Activated CD8-positive, alpha-beta memory T cell treated with anti-CD3 and anti-CD28 coated beads, Interleukin-2, amount 50 U/mL, for 4 hours (primary cell): ENCODE measurements around the gene RAB9A.
"Not testable (repeated sequence)": the region's sequence is repeated elsewhere in the genome, so short reads cannot be mapped to it uniquely, and the experiment has no call there.

Source experiments
- DNase-seq: peaks from one replicate; pipeline ENCODE4 v3.0.0-alpha.2; 2020

Gene RAB9A

DNA sequence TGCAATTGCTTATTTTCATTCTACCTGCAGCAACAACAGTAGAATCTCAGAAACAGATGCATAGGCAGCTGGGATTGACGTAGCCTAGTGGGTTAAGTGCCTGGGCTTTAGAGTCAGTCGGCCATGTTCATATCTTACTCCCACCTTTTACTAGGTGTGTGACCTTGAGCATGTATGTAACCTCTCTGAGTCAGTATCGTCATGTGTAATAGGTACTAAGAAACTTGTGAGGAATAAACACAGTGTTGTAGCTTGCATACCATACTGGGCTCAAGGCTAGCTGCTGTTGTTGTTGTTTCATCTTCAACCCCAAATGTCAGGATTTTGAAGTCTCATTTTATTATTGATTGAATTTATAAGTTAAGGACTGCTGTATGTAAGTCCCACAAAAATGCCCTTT, 14.2 kb downstream of the RAB9A start:
- DNase-seq = no peak

DNA sequence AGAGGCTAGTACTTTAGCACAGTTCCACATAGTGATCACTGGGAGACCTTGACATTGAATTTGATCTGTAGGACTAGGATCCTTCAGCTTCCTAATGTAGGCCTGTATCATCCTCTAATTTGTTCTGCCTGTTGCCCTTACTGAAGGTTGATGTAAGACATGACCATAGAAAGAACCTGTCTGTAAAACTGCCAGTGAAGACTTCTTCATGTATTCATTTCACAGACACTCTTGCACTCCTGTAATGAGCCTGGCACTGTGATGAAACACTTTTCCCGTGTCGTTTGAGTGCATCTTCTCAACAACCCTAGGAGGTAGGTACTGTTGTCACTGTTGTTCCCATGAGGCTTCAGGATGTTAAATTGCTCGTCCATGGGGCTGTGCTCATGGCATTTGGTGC, 14.7 kb downstream of the RAB9A start:
- no peak for DNase-seq

DNA sequence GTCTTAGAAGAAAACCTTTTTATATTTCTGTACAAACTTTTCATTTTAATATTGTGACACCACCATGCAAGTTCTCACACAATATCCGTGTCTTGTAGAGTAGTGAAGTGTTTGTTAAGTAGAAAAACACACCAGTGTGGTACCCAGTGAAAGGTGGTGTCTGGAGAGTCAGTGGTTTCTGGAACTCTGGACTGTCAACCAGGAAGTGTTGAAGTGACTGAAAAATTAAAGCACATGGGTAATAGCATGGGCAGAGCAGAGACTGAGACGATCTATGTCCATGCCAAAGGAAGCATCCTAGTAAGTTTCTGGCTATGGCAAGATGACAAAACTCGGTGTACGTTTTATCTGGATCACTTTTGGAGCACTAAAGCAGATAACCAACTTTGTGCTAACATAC, 22.2 kb downstream of the RAB9A start:
- no peak for DNase-seq

DNA sequence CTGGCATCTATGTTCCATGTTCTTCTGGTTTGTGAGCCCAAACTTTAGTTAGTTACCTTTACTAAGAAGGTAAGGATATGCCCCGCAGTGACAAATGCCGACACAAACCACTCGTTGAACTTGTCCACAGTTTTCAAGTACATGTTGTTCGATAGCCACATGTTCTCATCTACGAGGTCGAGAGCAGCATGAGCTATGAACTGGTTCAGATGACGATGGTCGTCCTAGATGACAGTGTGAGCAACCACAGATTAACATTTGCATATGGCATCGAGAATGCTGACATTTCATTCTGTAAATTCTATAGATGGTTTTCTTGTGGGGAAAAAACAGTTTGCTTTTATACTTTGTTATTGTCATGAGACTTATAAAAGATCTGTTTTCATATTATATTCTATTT, 27.5 kb downstream of the RAB9A start:
- no peak for DNase-seq

DNA sequence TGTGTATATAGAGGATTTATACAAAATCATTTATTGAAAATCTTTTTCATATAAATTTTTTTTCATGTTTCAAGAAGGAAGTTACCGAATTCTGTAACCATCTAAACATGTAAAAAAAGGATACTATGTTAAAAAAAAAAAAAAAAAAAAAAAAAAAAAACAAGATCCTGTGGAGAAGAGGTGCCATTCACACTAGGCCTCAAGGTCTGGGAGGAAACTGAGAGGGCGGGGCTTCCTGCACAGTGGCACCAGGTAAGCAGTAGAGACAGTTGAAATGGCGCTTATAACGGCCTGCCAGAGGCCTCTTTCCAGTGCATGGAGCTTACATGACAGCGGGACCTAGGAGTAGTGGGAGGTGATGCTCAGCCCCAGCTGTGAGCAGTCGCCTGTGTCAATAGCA, 28.0 kb downstream of the RAB9A start:
- DNase-seq = peak; percentile 26

DNA sequence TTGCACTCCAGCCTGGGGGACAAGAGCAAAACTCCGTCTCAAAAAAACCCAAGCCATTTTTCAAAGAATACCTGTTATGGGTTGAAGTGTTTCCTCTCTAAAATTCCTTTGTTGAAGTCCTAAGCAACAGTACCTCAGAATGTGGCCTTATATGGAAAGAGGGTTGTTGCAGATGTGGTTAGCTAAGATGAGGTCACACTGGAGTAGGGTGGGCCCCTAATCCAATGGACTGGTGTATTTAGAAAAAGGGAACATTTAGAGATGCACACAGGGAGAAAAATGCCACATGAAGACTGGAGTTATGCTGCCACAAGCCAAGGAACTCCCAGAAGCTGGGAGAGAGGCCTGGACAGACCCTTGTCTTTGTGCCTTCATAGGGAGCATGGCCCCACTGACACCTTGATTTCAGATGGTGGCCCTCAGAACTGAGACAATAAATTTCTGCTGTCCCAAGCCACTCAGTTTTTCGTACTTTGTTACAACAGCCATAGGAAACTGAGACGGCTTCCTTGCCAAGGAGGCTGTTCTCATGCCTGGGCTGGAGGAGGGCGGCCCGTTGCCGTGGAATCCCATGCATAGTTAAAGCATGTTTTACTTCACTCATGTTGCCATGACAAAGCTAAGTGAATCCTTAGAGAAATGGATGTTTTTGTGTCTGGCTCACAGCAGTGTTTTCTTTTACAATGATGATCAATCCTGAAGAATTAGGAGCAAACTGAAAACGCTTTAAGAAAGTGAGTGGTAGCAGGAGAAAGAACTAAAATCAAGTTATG, 29.0 kb downstream of the RAB9A start:
- DNase-seq = no peak

DNA sequence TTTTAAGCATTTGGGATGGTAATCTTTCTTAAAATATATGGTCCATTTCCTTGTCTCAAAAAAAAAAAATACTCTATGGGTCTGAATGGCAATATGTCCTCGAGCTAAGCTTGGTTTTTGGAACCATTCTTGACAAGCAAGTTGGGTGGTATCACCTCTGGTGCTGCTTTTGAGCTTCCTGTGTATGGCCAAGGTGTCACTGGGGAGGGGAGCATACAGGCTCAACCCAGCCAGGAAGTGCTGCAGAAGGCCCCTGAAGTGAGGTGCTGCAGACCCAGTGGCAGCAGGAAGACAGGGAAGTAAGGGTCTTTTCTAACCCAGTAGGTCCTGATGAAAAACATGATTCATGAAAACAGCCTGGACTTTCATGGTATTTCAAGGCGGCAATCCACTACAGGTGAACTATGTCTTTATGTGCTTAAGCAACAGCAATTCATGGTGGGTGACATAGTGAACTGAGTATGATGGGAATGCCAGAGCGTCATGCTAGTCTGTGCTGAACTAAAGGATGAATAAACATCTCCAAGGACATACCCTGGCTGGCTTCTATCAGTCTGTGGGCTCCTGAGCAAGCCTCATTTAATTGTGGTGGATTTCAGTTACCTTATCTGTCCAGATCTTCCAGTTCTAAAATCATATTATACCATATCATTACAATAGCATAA, 30.4 kb downstream of the RAB9A start:
- no peak for DNase-seq

DNA sequence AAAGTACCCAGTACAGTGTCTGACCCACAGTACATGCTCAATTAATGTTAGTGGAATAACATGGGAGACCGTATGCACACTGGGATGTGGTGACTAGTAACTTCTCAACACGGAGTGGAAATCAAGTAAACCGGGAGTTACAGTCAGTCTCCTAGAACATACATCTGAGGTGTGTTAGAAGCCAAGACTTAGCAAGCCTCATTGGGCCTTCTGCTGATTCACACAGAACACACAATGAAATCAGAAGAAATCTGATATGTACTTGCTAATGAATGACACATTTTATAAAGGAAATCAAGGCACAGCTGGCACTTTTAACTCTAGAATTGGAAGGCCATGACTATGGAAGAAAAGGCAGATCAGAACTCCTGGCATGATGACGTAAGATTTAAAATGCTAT, 32.4 kb downstream of the RAB9A start:
- no peak for DNase-seq

DNA sequence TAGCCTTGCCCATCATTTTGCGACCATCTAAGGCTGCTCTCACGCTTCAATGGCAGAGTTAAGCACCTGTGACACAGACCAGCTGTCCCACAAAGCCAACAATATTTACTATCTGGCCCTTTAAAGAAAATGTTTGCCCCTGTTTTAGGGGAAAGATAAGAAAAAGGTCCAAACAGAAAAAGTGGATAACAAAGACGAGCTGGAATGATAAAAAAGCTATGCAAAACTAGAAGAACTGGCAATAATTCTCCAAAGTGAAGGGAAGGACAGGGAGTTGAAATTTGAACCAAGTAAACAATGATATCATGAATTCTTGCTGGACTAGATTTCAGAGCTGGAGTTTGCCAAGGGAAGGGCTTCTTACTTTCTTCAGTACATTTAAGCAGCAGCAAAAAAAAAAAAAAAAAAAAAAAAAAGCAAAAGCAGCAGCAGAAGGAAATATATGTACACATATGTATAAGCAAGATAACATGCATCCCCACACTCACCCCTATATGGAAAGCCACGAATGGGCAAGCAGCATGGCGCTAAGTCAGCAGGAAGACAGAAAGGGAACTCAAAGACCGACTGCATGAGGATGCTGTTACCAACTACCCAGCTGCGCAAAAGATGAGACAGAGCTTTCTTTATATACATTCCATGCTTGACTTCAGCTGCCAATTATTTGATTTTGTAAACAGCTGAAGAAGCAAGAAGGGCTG, 33.0 kb downstream of the RAB9A start:
- no peak for DNase-seq

DNA sequence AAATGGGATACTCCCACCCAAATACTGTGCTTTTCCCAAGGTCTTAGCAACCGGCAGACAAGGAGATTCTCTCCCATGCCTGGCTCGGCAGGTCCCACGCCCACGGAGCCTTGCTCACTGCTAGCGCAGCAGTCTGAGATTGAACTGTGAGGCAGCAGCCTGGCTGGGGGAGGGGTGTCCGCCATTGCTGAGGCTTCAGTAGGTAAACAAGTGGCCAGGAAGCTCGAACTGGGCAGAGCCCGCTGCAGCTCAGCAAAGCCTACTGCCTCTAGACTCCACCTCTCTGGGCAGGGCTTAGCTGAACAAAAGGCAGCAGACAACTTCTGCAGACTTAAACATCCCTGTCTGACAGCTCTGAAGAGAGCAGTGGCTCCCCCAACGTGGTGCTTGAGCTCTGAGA, 36.0 kb downstream of the RAB9A start:
- peak; percentile 35 for DNase-seq

DNA sequence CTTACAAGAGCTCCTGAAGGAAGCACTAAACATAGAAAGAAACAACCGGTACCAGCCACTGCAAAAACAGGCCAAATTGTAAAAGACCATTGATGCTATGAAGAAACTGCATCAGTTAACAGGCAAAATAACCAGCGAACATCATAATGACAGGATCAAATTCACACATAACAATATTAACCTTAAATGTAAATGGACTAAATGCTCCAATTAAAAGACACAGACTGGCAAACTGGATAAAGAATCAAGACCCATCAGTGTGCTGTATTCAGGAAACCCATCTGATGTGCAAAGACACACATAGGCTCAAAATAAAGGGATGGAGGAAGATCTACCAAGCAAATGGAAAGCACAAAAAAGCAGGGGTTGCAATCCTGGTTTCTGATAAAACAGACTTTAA, 37.7 kb downstream of the RAB9A start:
- not testable (repeated sequence) for DNase-seq

DNA sequence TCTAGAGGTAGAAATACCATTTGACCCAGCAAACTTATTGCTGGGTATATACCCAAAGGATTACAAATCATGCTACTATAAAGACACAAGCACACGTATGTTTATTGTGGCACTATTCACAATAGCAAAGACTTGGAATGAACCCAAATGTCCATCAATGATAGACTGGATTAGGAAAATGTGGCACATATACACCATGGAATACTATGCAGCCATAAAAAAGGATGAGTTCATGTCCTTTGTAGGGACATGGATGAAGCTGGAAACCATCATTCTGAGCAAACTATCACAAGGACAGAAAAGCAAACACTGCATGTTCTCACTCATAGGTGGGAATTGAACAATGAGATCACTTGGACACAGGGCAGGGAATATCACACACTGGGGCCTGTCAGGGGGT, 41.6 kb downstream of the RAB9A start:
- not testable (repeated sequence) for DNase-seq

DNA sequence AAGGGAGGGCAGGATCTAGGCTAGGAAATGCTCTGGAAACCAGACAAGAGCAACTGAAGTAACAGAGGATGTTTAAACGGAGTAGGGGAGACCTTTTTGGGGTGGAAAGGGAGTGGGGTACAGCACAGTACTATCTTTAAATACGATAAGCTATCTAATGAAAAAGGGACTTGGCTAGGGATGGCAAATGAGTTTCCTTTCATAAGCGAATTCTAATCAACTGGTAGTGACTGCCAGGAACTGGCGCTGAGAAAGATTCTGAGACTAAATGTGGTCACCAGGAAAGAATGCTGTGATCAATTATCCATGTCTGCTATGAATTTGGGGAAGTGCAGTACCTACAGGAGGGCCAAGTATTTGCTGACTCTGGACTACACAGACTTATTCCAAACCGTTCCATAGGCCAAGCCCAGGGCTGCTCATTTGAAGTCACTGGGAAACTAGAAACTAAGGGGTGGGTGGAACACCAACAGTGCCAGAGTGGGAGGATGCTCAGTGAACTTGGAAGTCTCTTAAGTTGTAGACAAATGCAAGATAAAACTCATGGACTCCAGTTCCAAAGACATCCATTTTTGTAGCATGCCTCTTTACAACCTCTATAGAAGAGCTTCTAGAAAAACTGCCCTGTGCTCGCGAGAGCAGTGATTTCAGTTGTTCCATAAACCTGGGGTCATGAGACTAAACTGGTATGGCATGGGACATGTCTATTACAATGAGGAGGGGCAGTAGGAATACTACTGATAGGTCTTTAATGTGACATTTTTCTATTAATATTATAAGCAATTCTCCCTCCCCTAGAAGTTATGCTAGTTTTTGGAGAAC, 43.5 kb downstream of the RAB9A start:
- DNase-seq = no peak

DNA sequence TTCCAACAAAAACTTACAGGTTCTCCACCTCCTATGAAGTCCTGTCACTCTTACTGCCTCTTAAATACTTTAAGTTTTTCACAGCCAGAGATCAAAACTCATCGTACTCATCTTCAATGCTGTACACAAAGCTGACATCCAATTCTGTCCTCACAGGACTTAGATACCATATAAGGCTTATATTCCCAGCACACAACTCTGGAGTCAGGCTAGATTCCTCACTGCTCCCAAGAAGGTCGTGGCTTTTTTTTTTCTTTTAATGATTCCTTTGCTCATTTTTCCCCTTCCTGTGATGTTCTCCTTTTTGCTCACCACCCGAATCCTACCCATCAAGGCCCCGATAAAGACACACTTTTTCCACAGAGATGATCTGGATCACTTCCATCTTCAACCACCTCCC, 44.6 kb downstream of the RAB9A start:
- no peak for DNase-seq

DNA sequence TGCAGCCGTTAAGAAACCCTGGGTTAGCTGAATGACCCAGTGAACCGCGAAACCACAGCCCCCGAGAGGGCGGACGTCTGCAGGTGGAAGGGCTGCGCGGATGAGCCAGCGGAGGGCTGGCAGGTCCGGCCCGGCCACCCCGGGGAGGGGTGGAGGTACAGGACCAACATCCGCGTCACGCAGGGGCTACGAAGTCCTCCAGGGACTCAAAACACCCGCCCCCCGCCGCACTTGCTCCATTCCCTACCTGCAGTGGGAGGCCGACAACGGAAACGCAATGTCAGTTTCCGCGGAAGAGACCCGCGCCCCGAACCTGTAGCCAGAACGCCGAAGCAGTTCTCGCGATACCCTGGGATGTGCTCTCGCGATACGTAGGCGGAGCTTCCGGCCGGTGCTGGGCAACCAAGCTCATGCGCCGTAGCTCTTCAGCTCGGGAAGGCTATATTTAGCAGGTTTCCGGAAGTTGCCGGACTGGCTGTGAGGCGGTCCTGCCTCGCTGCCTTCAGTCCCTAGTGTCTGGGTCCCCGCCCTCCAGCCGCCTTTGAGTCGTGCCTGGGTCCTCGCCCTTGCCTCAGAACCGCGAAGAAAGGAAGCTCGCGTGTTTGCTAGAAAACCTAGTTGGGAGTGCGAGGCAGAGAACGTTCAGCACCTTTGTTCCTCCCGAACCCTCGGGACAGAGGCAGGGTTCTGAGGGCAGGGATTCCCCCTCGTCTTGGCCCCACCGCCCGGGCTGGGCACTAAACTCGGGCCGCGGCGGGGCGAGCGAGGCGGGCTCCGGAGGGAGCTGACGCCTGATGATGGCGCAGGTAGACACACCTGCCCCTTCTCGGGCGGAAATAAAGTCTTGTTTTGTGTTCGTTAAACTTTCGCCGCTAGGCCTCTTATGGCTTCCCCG, 45.6 kb downstream of the RAB9A start, which contains the start of the genes OFD1 and TRAPPC2:
Gene OFD1, plus strand, starts transcription at position 471 of the 895 bp plus-strand sequence. Its CDS starts 324 bp downstream, at position 795.
Gene TRAPPC2, minus strand, starts transcription at position 343 of the 895 bp plus-strand sequence. CDS start 14,657 bp downstream, outside the sequence.
- DNase-seq = peak; percentile 92

DNA sequence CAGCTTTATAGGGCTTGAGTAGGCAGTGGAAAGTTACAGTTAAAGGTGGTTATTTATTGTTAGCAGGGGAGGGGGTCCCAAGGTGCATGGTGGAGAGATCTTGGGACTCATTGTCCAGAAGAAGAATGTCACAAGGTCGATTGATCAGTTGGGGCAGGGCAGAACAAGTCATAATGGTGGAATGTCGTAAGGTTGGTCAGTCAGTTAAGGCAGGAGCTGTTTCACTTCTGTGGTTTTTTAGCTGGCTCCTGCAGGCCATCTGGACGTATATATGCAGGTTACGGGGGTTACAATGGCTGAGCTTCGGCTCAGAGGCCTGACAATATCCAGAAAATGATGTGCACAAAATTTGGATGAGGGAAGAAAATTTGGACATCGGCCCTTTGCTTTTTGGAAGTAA, 52.8 kb downstream of the RAB9A start:
- no peak for DNase-seq

DNA sequence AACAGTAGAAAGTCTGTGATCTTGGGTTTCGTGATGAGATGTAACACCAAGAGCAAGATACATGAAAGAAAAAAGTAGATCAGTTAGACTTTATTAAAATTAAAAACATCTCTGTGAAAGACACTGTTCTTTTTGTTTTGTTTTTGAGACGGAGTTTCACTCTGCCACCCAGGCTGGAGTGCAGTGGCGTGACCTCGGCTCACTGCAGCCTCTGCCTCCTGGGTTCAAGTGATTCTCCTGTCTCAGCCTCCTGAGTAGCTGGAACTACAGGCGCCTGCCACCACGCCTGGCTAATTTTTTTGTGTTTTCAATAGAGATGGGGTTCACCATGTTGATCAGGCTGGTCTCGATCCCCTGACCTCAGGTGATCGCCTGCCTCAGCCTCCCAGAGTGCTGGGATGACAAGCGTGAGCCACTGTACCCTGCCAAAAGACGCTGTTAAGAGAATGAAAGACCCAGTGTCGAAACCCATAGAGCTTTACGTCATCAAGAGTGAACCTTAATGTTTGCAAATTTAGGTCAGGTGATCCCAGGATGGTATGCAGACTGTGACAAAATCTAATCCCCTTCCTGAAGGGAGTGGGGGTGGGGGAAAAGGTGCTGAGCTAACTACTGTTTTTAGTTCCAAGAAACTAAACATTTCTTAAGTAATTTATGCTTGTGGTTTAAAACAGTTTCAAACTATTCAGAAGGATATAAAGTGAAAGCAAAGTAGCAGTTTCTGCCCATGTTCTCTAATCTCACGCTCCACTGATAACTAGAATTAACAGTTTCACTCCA, 53.7 kb downstream of the RAB9A start:
- DNase-seq = no peak

DNA sequence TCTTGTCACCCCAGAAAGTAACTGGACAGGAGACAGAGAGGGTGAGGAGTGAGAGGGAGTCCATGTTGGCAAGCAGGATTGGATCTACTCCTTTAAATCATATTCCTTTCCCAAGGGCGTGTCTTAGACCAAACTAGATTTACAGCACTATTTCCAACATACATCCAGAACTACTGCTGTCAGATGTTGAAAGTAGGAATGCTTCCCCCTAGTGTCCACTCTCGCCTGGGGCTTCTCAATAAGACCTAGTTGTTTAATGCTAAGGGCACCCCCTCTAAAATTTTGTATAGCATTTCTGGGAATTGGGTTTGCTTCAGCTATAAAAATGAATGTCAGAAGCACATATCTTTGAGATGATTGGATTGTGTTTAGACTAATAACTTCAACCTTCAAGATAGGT, 58.9 kb downstream of the RAB9A start:
- DNase-seq = peak; percentile 38

DNA sequence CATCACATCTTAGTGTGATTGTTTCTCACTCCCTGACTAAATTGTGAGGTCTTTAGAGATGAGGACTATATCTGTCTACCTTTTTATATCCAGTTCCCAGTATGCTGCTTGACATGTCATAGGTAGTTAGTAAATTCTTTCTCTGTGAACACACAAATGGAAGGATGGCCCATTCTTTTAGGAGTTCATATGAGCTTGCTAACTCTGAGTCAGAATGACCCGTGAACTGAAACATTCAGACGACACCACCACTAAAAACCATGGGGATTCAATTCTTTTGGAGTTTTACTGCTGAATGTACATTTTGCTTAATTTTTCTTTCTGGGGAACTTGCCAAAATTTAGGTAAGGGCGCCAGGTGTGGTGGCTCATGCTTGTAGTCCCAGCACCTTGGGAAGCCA, 59.6 kb downstream of the RAB9A start:
- DNase-seq = no peak

DNA sequence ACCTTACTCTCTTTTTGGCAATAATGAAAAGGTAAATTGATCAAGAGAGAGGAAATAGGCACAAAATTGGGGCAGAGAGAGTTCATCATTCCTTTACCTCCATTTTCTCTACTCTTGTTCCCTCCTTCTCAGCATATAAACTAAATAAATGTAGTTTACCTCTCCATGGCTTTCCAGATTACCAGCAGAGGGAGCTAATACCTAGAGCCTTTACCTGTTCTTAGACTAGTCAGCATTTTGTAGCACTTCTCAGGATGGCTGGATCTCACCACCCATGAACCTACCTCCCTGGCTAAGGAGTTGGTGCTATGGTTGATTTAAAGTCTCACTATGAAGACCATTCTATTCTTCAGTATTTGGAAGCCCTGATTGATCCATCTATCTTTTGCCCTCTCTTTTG, 61.3 kb downstream of the RAB9A start:
- DNase-seq = no peak

DNA sequence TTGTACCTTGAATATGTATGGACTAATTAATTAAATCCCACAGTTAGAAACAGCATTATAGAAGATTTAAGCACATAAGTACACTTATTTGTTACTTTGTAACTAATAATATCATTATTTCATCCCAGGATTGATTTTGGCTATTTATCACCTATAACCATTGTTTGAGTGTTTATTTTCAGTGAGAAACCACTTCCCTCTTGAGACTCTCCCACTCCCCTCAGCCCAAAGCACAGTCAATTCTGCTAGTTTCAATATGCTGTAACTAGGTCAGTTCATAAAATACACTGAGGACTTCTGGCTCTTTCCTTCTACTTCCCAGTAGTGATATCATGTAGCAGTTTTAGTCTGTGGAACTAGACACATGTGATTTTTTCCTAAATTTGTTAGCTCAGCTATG, 61.9 kb downstream of the RAB9A start:
- no peak for DNase-seq
